ENCODE data around the gene SEPTIN5.

GRCh38 chr22:19719050-19719482, 4.8 kb downstream of the SEPTIN5 start:
- no peak for TF ChIP-seq CTCF (conservative IDR thresholded peaks at IDR 0.05)
- no peak for TF ChIP-seq EZH2 (IDR thresholded peaks at IDR 0.05; ENCODE audit: low read depth)

Measured in PC-9 (cell line).